ENCODE measurements around the gene BCL11A. TPM values are rescaled to one million over a fixed set of nuclear protein-coding genes. Genes with fewer than 3 reads are reported as not detected.

BCL11A gene
- total and polyA plus RNA-seq, 8 donors, result 1.2 to 27.4 (median 16.3) TPM

GRCh38 chr2:60486551-60486950, 66.9 kb downstream of the BCL11A start:
- no peak overlapping the region for H3K27ac ChIP-seq
- no peaks in the 10 kb centered on the region for H3K27me3 ChIP-seq
- no peaks in the 10 kb centered on the region for H3K36me3 ChIP-seq
- H3K9me3 ChIP-seq, result no peaks in the 10 kb centered on the region
- no peak for DNase-seq
- WGBS, 5 donors, result 46 to 92% (median 65%) methylated on average over 3 of the region's 3 CpGs
- peaks cover 0 to 24% (median 14%) of the 10 kb centered on the region in 4 donors for H3K4me1 ChIP-seq
- intact Hi-C loops (cut with DNase I; ENCODE audit: low total_unique reads), result no loop called here
- no peak overlapping the region for H3K4me3 ChIP-seq
- no peak for TF ChIP-seq POLR2A (IDR thresholded peaks at IDR 0.05)
- TF ChIP-seq POLR2AphosphoS5 (IDR thresholded peaks at IDR 0.05), result no peak
- TF ChIP-seq CTCF (IDR thresholded peaks at IDR 0.05), result no peak
- TF ChIP-seq EP300 (IDR thresholded peaks at IDR 0.05), result no peak

DNA sequence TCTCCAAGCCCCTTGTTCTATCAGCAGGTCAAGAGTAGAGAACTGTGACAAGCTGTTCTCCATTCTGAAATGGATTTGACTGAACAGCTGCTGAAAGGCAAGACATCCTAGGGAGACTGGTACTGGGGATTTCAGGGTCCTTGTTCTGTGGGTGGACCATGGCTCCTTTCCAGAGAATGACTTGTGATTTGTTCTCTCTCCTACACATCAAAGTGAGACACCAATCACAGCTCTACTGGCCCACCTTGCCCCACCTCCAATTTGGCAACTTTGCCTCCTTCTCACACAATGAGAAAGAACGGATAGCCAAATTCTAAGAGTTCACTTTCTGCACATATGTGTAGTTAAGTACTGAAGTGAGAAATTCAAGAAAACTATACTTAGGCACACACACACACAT, 67.4 kb downstream of the BCL11A start:
- Histone ChIP-seq H3K4me3 (no peak overlapping the region), H3K4me1 (peaks cover 0 to 28% (median 19%) of the 10 kb centered on the region in 4 donors), H3K27ac (no peak overlapping the region), H3K36me3 (no peaks in the 10 kb centered on the region), H3K27me3 (no peaks in the 10 kb centered on the region), H3K9me3 (no peaks in the 10 kb centered on the region)
- DNase-seq, result no peak
- intact Hi-C loops (cut with DNase I; ENCODE audit: low total_unique reads), result no loop called here
- TF ChIP-seq EP300 (IDR thresholded peaks at IDR 0.05), result no peak
- TF ChIP-seq POLR2AphosphoS5 (IDR thresholded peaks at IDR 0.05), result no peak
- TF ChIP-seq CTCF (IDR thresholded peaks at IDR 0.05), result no peak
- TF ChIP-seq POLR2A (IDR thresholded peaks at IDR 0.05), result no peak
- 64 to 96% (median 80%) methylated on average over 1 of the region's 1 CpG for WGBS, 5 donors

GRCh38 chr2:60485550-60485949, 67.9 kb downstream of the BCL11A start:
- WGBS, 5 donors, result 67 to 87% (median 85%) methylated on average over 5 of the region's 5 CpGs
- H3K27ac ChIP-seq, result peak overlapping the region in 1 of 5 donors; percentile 14
- intact Hi-C loops (cut with DNase I; ENCODE audit: low total_unique reads), result no loop called here
- H3K4me3 ChIP-seq, result no peak overlapping the region
- H3K27me3 ChIP-seq, result no peaks in the 10 kb centered on the region
- peaks cover 4 to 34% (median 24%) of the 10 kb centered on the region in 4 donors for H3K4me1 ChIP-seq
- no peak for TF ChIP-seq POLR2AphosphoS5 (IDR thresholded peaks at IDR 0.05)
- TF ChIP-seq POLR2A (IDR thresholded peaks at IDR 0.05), result no peak
- TF ChIP-seq EP300 (IDR thresholded peaks at IDR 0.05), result no peak
- TF ChIP-seq CTCF (IDR thresholded peaks at IDR 0.05), result no peak
- no peaks in the 10 kb centered on the region for H3K9me3 ChIP-seq
- DNase-seq, result no peak
- no peaks in the 10 kb centered on the region for H3K36me3 ChIP-seq

- WGBS, 5 donors, result 88 to 100% (median 92%) methylated on average over 4 of the region's 4 CpGs
- H3K4me3 ChIP-seq, result no peak overlapping the region
- no peak overlapping the region for H3K27ac ChIP-seq
- TF ChIP-seq POLR2A (IDR thresholded peaks at IDR 0.05) (no peak), POLR2AphosphoS5 (IDR thresholded peaks at IDR 0.05) (no peak)
- H3K36me3 ChIP-seq, result no peaks in the 10 kb centered on the region
- peaks cover 4 to 38% (median 28%) of the 10 kb centered on the region in 4 donors for H3K4me1 ChIP-seq
- no peaks in the 10 kb centered on the region for H3K9me3 ChIP-seq
- H3K27me3 ChIP-seq, result no peaks in the 10 kb centered on the region
- intact Hi-C loops (cut with DNase I; ENCODE audit: low total_unique reads), result no loop called here
- DNase-seq, result no peak
Measured at GRCh38 chr2:60485055-60485454, 68.4 kb downstream of the BCL11A start.

GRCh38 chr2:60484133-60484645, 69.3 kb downstream of the BCL11A start:
- TF ChIP-seq POLR2AphosphoS5 (IDR thresholded peaks at IDR 0.05) (no peak), POLR2A (IDR thresholded peaks at IDR 0.05) (no peak), CTCF (IDR thresholded peaks at IDR 0.05) (no peak), EP300 (IDR thresholded peaks at IDR 0.05) (no peak)
- Histone ChIP-seq H3K4me1 (peaks cover 4 to 43% (median 35%) of the 10 kb centered on the region in 4 donors), H3K27me3 (no peaks in the 10 kb centered on the region), H3K27ac (peak overlapping the region in 2 of 5 donors; percentile 6 to 46), H3K36me3 (no peaks in the 10 kb centered on the region), H3K9me3 (no peaks in the 10 kb centered on the region), H3K4me3 (no peak overlapping the region)
- DNase-seq, result peak in 1 of 2 donors; percentile 30
- 59 to 70% (median 63%) methylated on average over 7 of the region's 7 CpGs for WGBS, 5 donors
- intact Hi-C loops (cut with DNase I; ENCODE audit: low total_unique reads), result no loop called here
